HEK293 (cell line): ENCODE results near the gene DGCR8.

Experiments
- ZNF473 ChIP-seq: fragments of 450-650 bp; formaldehyde crosslinking; IDR thresholded peaks from 2 replicates; pipeline ENCODE4 v1.5.1; 2017; ENCODE audit warnings: missing biosample characterization, missing genetic modification characterization
- ZNF585B ChIP-seq: fragments of 450-650 bp; formaldehyde crosslinking; IDR thresholded peaks from 2 replicates; pipeline ENCODE4 v1.5.1; 2016; ENCODE audit warnings: missing biosample characterization, missing genetic modification characterization
- ZSCAN16 ChIP-seq: fragments of 450-650 bp; formaldehyde crosslinking; IDR thresholded peaks from 2 replicates; pipeline ENCODE4 v1.5.1; 2016; ENCODE audit warnings: missing biosample characterization, missing genetic modification characterization
- TF ChIP-seq, protein P1 (sequence below): fragments of 450-650 bp; formaldehyde crosslinking; conservative IDR thresholded peaks from 2 replicates; pipeline ENCODE4 v1.5.1; 2016; ENCODE audit warnings: low read depth, missing biosample characterization, missing genetic modification characterization
- TF ChIP-seq, protein P2 (sequence below): fragments of 450-650 bp; formaldehyde crosslinking; IDR thresholded peaks from 2 replicates; pipeline ENCODE4 v1.5.1; 2016; ENCODE audit warnings: missing biosample characterization, missing genetic modification characterization, low read depth
- TF ChIP-seq, protein P3 (sequence below): fragments of 450-650 bp; formaldehyde crosslinking; IDR thresholded peaks from 2 replicates; pipeline ENCODE4 v1.5.1; 2017; ENCODE audit warnings: missing biosample characterization, missing genetic modification characterization
- TF ChIP-seq, protein P4 (sequence below): fragments of 450-650 bp; formaldehyde crosslinking; IDR thresholded peaks from 2 replicates; pipeline ENCODE4 v1.5.1; 2016; ENCODE audit warnings: missing biosample characterization, missing genetic modification characterization
- TF ChIP-seq, protein P5 (sequence below): sonication (generic); formaldehyde crosslinking; IDR thresholded peaks from 2 replicates; pipeline ENCODE4 v1.8.1; 2022; ENCODE audit warnings: mild to moderate bottlenecking, moderate library complexity, missing genetic modification reagents
- TF ChIP-seq, protein P6 (sequence below): fragments of 450-650 bp; IDR thresholded peaks from 2 replicates; pipeline ENCODE4 v1.5.1; 2018; ENCODE audit warnings: missing biosample characterization, missing genetic modification characterization
- TF ChIP-seq, protein P7 (sequence below): fragments of 450-650 bp; formaldehyde crosslinking; IDR thresholded peaks from 2 replicates; pipeline ENCODE4 v1.5.1; 2016; ENCODE audit warnings: missing biosample characterization, missing genetic modification characterization

The DGCR8 gene

DNA sequence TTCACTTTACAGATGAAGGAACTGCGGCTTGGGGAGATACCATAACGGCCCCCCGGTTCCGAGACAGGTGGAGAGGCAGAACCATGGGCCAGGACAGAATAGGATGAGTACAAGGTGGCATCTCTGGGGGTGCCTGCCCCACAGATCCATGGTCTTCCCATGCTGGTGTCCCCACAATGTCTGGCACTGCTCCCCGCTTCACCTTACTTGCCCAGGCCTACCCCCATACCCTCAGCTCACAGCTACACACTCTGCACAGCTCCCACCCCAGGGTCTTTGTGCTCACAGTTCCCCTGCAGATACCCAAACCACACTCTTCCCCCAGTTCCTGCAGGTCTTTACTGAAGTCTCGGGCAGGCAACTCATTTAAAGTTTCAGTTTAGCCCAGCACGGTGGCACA is 11.4 kb upstream of the DGCR8 start (continued):
- TF ChIP-seq, protein P1, sequence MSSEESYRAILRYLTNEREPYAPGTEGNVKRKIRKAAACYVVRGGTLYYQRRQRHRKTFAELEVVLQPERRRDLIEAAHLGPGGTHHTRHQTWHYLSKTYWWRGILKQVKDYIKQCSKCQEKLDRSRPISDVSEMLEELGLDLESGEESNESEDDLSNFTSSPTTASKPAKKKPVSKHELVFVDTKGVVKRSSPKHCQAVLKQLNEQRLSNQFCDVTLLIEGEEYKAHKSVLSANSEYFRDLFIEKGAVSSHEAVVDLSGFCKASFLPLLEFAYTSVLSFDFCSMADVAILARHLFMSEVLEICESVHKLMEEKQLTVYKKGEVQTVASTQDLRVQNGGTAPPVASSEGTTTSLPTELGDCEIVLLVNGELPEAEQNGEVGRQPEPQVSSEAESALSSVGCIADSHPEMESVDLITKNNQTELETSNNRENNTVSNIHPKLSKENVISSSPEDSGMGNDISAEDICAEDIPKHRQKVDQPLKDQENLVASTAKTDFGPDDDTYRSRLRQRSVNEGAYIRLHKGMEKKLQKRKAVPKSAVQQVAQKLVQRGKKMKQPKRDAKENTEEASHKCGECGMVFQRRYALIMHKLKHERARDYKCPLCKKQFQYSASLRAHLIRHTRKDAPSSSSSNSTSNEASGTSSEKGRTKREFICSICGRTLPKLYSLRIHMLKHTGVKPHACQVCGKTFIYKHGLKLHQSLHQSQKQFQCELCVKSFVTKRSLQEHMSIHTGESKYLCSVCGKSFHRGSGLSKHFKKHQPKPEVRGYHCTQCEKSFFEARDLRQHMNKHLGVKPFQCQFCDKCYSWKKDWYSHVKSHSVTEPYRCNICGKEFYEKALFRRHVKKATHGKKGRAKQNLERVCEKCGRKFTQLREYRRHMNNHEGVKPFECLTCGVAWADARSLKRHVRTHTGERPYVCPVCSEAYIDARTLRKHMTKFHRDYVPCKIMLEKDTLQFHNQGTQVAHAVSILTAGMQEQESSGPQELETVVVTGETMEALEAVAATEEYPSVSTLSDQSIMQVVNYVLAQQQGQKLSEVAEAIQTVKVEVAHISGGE = no peak
- TF ChIP-seq, protein P2, sequence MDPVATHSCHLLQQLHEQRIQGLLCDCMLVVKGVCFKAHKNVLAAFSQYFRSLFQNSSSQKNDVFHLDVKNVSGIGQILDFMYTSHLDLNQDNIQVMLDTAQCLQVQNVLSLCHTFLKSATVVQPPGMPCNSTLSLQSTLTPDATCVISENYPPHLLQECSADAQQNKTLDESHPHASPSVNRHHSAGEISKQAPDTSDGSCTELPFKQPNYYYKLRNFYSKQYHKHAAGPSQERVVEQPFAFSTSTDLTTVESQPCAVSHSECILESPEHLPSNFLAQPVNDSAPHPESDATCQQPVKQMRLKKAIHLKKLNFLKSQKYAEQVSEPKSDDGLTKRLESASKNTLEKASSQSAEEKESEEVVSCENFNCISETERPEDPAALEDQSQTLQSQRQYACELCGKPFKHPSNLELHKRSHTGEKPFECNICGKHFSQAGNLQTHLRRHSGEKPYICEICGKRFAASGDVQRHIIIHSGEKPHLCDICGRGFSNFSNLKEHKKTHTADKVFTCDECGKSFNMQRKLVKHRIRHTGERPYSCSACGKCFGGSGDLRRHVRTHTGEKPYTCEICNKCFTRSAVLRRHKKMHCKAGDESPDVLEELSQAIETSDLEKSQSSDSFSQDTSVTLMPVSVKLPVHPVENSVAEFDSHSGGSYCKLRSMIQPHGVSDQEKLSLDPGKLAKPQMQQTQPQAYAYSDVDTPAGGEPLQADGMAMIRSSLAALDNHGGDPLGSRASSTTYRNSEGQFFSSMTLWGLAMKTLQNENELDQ = no peak
- TF ChIP-seq, protein P3, sequence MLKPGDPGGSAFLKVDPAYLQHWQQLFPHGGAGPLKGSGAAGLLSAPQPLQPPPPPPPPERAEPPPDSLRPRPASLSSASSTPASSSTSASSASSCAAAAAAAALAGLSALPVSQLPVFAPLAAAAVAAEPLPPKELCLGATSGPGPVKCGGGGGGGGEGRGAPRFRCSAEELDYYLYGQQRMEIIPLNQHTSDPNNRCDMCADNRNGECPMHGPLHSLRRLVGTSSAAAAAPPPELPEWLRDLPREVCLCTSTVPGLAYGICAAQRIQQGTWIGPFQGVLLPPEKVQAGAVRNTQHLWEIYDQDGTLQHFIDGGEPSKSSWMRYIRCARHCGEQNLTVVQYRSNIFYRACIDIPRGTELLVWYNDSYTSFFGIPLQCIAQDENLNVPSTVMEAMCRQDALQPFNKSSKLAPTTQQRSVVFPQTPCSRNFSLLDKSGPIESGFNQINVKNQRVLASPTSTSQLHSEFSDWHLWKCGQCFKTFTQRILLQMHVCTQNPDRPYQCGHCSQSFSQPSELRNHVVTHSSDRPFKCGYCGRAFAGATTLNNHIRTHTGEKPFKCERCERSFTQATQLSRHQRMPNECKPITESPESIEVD (tag by site-specific recombination) = no peak
- TF ChIP-seq, protein P4, sequence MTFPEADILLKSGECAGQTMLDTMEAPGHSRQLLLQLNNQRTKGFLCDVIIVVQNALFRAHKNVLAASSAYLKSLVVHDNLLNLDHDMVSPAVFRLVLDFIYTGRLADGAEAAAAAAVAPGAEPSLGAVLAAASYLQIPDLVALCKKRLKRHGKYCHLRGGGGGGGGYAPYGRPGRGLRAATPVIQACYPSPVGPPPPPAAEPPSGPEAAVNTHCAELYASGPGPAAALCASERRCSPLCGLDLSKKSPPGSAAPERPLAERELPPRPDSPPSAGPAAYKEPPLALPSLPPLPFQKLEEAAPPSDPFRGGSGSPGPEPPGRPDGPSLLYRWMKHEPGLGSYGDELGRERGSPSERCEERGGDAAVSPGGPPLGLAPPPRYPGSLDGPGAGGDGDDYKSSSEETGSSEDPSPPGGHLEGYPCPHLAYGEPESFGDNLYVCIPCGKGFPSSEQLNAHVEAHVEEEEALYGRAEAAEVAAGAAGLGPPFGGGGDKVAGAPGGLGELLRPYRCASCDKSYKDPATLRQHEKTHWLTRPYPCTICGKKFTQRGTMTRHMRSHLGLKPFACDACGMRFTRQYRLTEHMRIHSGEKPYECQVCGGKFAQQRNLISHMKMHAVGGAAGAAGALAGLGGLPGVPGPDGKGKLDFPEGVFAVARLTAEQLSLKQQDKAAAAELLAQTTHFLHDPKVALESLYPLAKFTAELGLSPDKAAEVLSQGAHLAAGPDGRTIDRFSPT (tag by site-specific recombination) = no peak
- TF ChIP-seq, protein P5, sequence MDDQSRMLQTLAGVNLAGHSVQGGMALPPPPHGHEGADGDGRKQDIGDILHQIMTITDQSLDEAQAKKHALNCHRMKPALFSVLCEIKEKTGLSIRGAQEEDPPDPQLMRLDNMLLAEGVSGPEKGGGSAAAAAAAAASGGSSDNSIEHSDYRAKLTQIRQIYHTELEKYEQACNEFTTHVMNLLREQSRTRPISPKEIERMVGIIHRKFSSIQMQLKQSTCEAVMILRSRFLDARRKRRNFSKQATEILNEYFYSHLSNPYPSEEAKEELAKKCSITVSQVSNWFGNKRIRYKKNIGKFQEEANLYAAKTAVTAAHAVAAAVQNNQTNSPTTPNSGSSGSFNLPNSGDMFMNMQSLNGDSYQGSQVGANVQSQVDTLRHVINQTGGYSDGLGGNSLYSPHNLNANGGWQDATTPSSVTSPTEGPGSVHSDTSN (CRISPR knock-in tag) = no peak
- TF ChIP-seq ZNF585B (tag by site-specific recombination) = no peak
- no peak for TF ChIP-seq ZSCAN16 (tag by site-specific recombination)
- TF ChIP-seq ZNF473 (tag by site-specific recombination) = no peak
- TF ChIP-seq, protein P6, sequence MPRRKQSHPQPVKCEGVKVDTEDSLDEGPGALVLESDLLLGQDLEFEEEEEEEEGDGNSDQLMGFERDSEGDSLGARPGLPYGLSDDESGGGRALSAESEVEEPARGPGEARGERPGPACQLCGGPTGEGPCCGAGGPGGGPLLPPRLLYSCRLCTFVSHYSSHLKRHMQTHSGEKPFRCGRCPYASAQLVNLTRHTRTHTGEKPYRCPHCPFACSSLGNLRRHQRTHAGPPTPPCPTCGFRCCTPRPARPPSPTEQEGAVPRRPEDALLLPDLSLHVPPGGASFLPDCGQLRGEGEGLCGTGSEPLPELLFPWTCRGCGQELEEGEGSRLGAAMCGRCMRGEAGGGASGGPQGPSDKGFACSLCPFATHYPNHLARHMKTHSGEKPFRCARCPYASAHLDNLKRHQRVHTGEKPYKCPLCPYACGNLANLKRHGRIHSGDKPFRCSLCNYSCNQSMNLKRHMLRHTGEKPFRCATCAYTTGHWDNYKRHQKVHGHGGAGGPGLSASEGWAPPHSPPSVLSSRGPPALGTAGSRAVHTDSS (tag by site-specific recombination) = no peak
- TF ChIP-seq, protein P7, sequence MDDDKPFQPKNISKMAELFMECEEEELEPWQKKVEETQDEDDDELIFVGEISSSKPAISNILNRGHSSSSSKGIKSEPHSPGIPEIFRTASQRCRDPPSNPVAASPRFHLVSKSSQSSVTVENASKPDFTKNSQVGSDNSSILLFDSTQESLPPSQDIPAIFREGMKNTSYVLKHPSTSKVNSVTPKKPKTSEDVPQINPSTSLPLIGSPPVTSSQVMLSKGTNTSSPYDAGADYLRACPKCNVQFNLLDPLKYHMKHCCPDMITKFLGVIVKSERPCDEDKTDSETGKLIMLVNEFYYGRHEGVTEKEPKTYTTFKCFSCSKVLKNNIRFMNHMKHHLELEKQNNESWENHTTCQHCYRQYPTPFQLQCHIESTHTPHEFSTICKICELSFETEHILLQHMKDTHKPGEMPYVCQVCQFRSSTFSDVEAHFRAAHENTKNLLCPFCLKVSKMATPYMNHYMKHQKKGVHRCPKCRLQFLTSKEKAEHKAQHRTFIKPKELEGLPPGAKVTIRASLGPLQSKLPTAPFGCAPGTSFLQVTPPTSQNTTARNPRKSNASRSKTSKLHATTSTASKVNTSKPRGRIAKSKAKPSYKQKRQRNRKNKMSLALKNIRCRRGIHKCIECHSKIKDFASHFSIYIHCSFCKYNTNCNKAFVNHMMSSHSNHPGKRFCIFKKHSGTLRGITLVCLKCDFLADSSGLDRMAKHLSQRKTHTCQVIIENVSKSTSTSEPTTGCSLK = no peak
- TF ChIP-seq, all 188 proteins: peak for 0
